Measurements from ENCODE around the gene BZW2. TPM values are rescaled to one million over a fixed set of nuclear protein-coding genes. Genes with fewer than 3 reads are reported as not detected.

Gene BZW2
- total RNA-seq, 2 experiments from 2014 or later = 118 to 122 TPM

DNA sequence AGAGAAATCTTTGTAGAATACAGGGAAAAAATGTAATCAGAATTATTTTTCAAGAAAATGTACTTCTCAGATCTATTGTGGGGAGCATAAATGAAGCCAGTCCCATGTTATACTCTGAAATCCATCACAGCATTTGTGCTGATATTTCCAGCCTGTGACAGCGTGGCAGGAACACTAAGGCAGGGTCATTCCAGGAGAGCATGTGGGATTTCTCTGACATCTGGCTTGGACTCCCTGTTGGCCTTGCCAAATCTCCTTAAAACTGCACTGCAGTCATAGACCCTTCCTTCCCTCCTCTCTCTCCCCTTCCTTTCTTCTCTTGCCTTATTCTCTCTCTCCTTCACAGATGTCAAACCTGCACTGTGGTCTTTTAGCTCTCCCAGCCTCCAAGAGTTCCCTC, 101.1 kb downstream of the BZW2 start:
- DNase-seq = no peak
- H3K36me3 Mint-ChIP-seq (ENCODE audit: low read depth) = no peaks in the 10 kb centered on the region
- H3K27me3 Mint-ChIP-seq (ENCODE audit: low read depth) = peaks cover 5% of the 10 kb centered on the region
- intact Hi-C loops (cut with micrococcal nuclease) = no loop called here
- CTCF ChIA-PET = no interaction called here
- H3K4me1 Mint-ChIP-seq (ENCODE audit: low read depth) = no peaks in the 10 kb centered on the region
- no peaks in the 10 kb centered on the region for H3K9me3 Mint-ChIP-seq
- no peak overlapping the region for H3K27ac Mint-ChIP-seq
- H3K4me3 Mint-ChIP-seq = no peak overlapping the region

DNA sequence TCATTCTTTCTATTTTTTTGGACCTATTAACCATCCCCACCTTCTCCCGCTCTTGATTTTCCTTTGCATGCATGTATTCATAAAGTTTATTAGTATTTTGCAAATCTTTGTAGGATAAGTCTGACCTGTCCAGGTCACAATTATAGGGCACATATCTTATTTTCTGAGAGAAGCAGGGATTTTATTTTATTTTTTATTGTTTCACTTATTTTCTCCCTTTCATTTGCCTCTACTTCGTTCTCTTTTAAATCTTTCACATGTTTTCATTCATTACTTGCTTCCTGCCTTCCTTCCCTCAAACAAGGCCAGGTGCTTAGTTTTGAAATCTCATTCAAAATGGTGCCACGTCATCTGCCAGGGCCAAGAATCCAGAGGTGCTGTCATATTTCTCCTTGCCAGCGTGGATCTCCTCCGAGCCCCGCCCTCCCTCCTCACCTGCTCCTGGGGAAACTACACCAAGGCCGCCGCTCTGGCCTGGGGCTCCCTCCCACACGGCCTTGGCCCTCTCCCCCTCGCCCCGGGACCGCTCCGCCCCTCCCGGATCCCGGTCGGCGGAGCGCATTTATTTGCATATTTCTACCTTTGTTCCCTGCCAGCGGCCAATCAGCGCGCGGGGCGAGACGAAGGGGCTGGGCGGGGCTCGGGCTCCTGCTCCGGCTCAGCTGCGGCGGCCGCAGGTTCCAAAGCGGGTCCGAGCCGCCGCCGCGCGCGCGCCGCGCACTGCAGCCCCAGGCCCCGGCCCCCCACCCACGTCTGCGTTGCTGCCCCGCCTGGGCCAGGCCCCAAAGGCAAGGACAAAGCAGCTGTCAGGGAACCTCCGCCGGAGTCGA, 107.3 kb downstream of the BZW2 start, which contains the start of gene TSPAN13:
TSPAN13 (plus strand) TSS at position 654 of the 830 bp plus-strand sequence. CDS start 213 bp downstream, outside the sequence.
- CTCF ChIA-PET = no interaction called here
- Mint-ChIP-seq H3K36me3 (ENCODE audit: low read depth) (no peaks in the 10 kb centered on the region), H3K27me3 (ENCODE audit: low read depth) (peaks cover 31% of the 10 kb centered on the region), H3K4me1 (ENCODE audit: low read depth) (peaks cover 10% of the 10 kb centered on the region), H3K4me3 (peak within 1 kb of the TSS; percentile 76), H3K9me3 (no peaks in the 10 kb centered on the region), H3K27ac (no peak within 1 kb of the TSS)
- intact Hi-C loops (cut with micrococcal nuclease) = loop anchor here (1.0 to 2.0 kb wide), 2 partner anchors 107 to 333 kb away; partner anchors contain the start of genes BZW2 and CRPPA
- DNase-seq = peak; percentile 71

DNA sequence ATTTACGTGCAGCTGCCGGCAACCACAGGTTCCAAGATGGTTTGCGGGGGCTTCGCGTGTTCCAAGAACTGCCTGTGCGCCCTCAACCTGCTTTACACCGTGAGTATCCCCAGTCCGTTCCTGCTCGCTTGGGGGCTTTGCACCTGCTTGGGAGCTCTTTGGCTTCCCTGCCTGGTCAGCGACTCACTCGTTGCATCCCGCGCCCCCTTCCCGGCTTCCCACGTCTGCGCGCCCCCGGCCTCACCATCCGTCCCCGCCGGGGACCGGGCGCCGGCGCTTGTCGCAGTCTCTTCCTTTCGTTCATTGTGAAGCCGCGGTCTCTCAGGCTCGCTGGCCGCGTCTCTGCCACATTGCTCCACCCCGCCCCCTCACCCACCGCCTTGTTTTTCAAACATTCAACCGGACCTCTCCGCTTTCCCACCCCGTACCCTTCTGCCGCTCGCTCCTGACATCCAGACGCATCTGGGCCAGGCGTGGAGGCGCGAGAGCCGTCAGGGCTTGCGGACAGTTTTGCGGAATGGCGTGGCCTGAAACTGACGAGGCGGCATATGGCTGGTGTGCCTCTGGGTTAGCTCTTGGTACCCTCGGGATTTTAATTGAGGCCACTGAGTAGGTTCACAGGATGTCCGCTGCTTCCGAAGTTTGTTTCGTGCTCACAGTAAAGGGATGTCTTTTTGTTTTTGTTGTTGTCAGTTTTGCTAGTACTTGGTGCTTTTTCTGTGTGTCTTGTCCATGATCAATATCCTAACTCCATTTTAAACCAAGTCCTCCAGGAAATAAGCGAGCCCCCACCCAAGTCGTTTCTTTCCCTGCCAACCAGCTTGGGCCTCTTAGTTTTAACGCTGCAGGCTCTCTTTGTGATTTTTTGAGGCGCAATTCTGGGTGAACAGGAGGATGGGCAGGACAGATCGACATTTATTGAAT, 108.2 kb downstream of the BZW2 start:
- intact Hi-C loops (cut with micrococcal nuclease) = loop anchor here (1.0 to 2.0 kb wide), 2 partner anchors 108 to 333 kb away; partner anchors contain the start of genes BZW2 and CRPPA
- Mint-ChIP-seq H3K4me3 (peak overlapping the region; percentile 76), H3K4me1 (ENCODE audit: low read depth) (peaks cover 10% of the 10 kb centered on the region), H3K27me3 (ENCODE audit: low read depth) (peaks cover 31% of the 10 kb centered on the region), H3K9me3 (no peaks in the 10 kb centered on the region), H3K36me3 (ENCODE audit: low read depth) (no peaks in the 10 kb centered on the region), H3K27ac (no peak overlapping the region)
- DNase-seq = peak; percentile 11
- CTCF ChIA-PET = interaction anchor here (0.6 kb wide), 1 partner anchor 515 kb away, joined by 3 read pairs; no protein-coding TSS in a partner anchor

- intact Hi-C loops (cut with micrococcal nuclease) = no loop called here
- H3K9me3 Mint-ChIP-seq = no peaks in the 10 kb centered on the region
- CTCF ChIA-PET = interaction anchor here (0.6 kb wide), 1 partner anchor 67 kb away, joined by 3 read pairs; no protein-coding TSS in a partner anchor
Measured at GRCh38 chr7:16754856-16755317, 108.9 kb downstream of the BZW2 start.

GRCh38 chr7:16755397-16755796, 109.4 kb downstream of the BZW2 start:
- Mint-ChIP-seq H3K4me3 (no peak overlapping the region), H3K36me3 (ENCODE audit: low read depth) (no peaks in the 10 kb centered on the region), H3K9me3 (no peaks in the 10 kb centered on the region), H3K27me3 (ENCODE audit: low read depth) (peaks cover 31% of the 10 kb centered on the region), H3K4me1 (ENCODE audit: low read depth) (peaks cover 10% of the 10 kb centered on the region), H3K27ac (no peak overlapping the region)
- DNase-seq = no peak
- CTCF ChIA-PET = interaction anchor here (0.6 kb wide), 1 partner anchor 68 kb away, joined by 3 read pairs; no protein-coding TSS in a partner anchor
- intact Hi-C loops (cut with micrococcal nuclease) = no loop called here

More at GRCh38 chr7:16754856-16755317, 108.9 kb downstream of the BZW2 start:
- no peak for DNase-seq
- Mint-ChIP-seq H3K27ac (no peak overlapping the region), H3K4me1 (ENCODE audit: low read depth) (peaks cover 10% of the 10 kb centered on the region), H3K36me3 (ENCODE audit: low read depth) (no peaks in the 10 kb centered on the region), H3K4me3 (peak overlapping the region; percentile 76), H3K27me3 (ENCODE audit: low read depth) (peaks cover 31% of the 10 kb centered on the region)

Other genes with a start within 250 kb of the BZW2 start
- gene CRPPA, start 224.6 kb upstream of the BZW2 start, total RNA-seq = under 1 TPM; 0.37 to 0.38 TPM
- not detected for gene SOSTDC1, start 180.4 kb upstream of the BZW2 start, total RNA-seq
- not detected for gene LRRC72, start 119.4 kb upstream of the BZW2 start, total RNA-seq
- gene ANKMY2, start 427 bp upstream of the BZW2 start, total RNA-seq = 1 to 10 TPM; 4.6 to 4.7 TPM
- gene TSPAN13, start 107.6 kb downstream of the BZW2 start, total RNA-seq = under 1 TPM; 0.35 to 0.52 TPM
- gene AGR2, start 158.8 kb downstream of the BZW2 start, total RNA-seq = not detected
- gene AGR3, start 235.8 kb downstream of the BZW2 start, total RNA-seq = not detected

Data from activated naive CD4-positive, alpha-beta T cell treated with anti-CD3 and anti-CD28 coated beads for 36 hours (primary cell).